GM23338 (cell line): ENCODE results near the gene PDIA6. TPM values are rescaled to one million over a fixed set of nuclear protein-coding genes. Genes with fewer than 3 reads are reported as not detected.

Experiments
- ATAC-seq: fragments of 200-7000 bp; cut with Tn5 transposase; 3 replicates; pipeline ENCODE4 v1.9.1; 2020
- DNase-seq: peaks from one replicate; pipeline ENCODE4 v3.0.0-alpha.2; 2015; ENCODE audit warnings: low spot score
- H2AFZ ChIP-seq: fragments of 200-600 bp; sonication (generic); 2 replicates; pipeline ENCODE4 v1.8.0; 2016; ENCODE audit warnings: antibody characterized with exemption, mild to moderate bottlenecking, moderate library complexity
- H3F3A ChIP-seq: fragments of 200-600 bp; sonication (generic); replicated peaks from 2 replicates; pipeline ENCODE4 v1.8.0; 2017; ENCODE audit warnings: antibody characterized with exemption, mixed run types, low read depth
- H3K27ac ChIP-seq: fragments of 200-600 bp; sonication (generic); 2 replicates; pipeline ENCODE4 v1.6.1; 2016; ENCODE audit warnings: low read depth
- H3K27me3 ChIP-seq: fragments of 200-600 bp; sonication (generic); 2 replicates; pipeline ENCODE4 v1.8.0; 2016; ENCODE audit warnings: mild to moderate bottlenecking, mixed run types, moderate library complexity; ENCODE audit not compliant: insufficient read depth
- H3K36me3 ChIP-seq: fragments of 200-600 bp; sonication (generic); 2 replicates; pipeline ENCODE4 v1.8.0; 2016; ENCODE audit warnings: mild to moderate bottlenecking; ENCODE audit not compliant: insufficient read depth
- H3K4me1 ChIP-seq: fragments of 200-600 bp; sonication (generic); 2 replicates; pipeline ENCODE4 v1.8.0; 2016; ENCODE audit warnings: mild to moderate bottlenecking, moderate library complexity; ENCODE audit not compliant: insufficient read depth
- H3K4me2 ChIP-seq: fragments of 200-600 bp; sonication (generic); 2 replicates; pipeline ENCODE4 v1.7.1; 2017; ENCODE audit warnings: mixed run types
- H3K4me3 ChIP-seq: fragments of 200-600 bp; sonication (generic); 2 replicates; pipeline ENCODE4 v1.6.1; 2016; ENCODE audit warnings: mixed run types
- H3K79me2 ChIP-seq: fragments of 200-600 bp; sonication (generic); replicated peaks from 2 replicates; pipeline ENCODE4 v1.8.0; 2017; ENCODE audit warnings: mild to moderate bottlenecking; ENCODE audit not compliant: insufficient read depth
- H3K9me2 ChIP-seq: fragments of 200-600 bp; sonication (generic); 2 replicates; pipeline ENCODE4 v1.8.0; 2017; ENCODE audit not compliant: insufficient read depth
- H4K20me1 ChIP-seq: fragments of 200-600 bp; sonication (generic); replicated peaks from 2 replicates; pipeline ENCODE4 v1.8.0; 2017; ENCODE audit warnings: mild to moderate bottlenecking; ENCODE audit not compliant: insufficient read depth
- H3K27ac Mint-ChIP-seq: 2 replicates; pipeline ENCODE4 v1.8.0; 2020; ENCODE audit warnings: inconsistent platforms, mild to moderate bottlenecking, moderate library complexity, mixed read lengths
- H3K27me3 Mint-ChIP-seq: 3 replicates; pipeline ENCODE4 v1.8.0; 2022; ENCODE audit warnings: low read depth, mild to moderate bottlenecking, moderate library complexity, mixed read lengths, inconsistent platforms; ENCODE audit not compliant: insufficient read depth, poor library complexity
- H3K36me3 Mint-ChIP-seq: 3 replicates; pipeline ENCODE4 v1.8.0; 2021; ENCODE audit warnings: low read depth, mild to moderate bottlenecking, inconsistent platforms, moderate library complexity, mixed read lengths
- H3K4me1 Mint-ChIP-seq: 3 replicates; pipeline ENCODE4 v1.8.0; 2020; ENCODE audit warnings: mild to moderate bottlenecking, inconsistent platforms, mixed read lengths
- H3K4me3 Mint-ChIP-seq: 3 replicates; pipeline ENCODE4 v1.8.0; 2021; ENCODE audit warnings: moderate library complexity, mild to moderate bottlenecking, inconsistent platforms, mixed read lengths
- H3K9me3 Mint-ChIP-seq: 3 replicates; pipeline ENCODE4 v1.8.0; 2020; ENCODE audit warnings: moderate library complexity, mild to moderate bottlenecking, inconsistent platforms, mixed read lengths
- CREB1 ChIP-seq: fragments of 250-450 bp; sonication (Bioruptor Pico); IDR thresholded peaks from 2 replicates; pipeline ENCODE4 v1.5.0; 2020; ENCODE audit warnings: low read depth, mild to moderate bottlenecking, moderate library complexity
- JUNB ChIP-seq: IDR thresholded peaks from one replicate; pipeline ENCODE4 v1.6.1; 2016; ENCODE audit warnings: antibody characterized with exemption; ENCODE audit not compliant: unreplicated experiment
- REST ChIP-seq: IDR thresholded peaks from one replicate; pipeline ENCODE4 v1.6.1; 2018; ENCODE audit warnings: antibody characterized with exemption; ENCODE audit not compliant: unreplicated experiment
- ZNF462 ChIP-seq: fragments of 250-450 bp; sonication (Bioruptor Pico); IDR thresholded peaks from 2 replicates; pipeline ENCODE4 v1.5.0; 2020; ENCODE audit warnings: mild to moderate bottlenecking, moderate library complexity
- polyA plus RNA-seq: library from polyadenylated mRNA; unstranded; fragments of >200 nt; fragmentation: Nextera tagmentation; extraction: Ambion mirVana; gene quantifications from 2 replicates; pipeline ENCODE4 v1.2.1, GENCODE V29; 2016
- total RNA-seq: library from RNA; depleted of rRNA; stranded (reverse); fragments of >200 nt; shearing (Covaris generic); gene quantifications from 2 replicates; pipeline ENCODE4 v1.2.3, GENCODE V29; 2014
- TF ChIP-seq, protein P1 (sequence below): IDR thresholded peaks from 2 replicates; pipeline ENCODE4 v1.6.1; 2016; ENCODE audit warnings: antibody characterized with exemption

The PDIA6 gene
- total and polyA plus RNA-seq, 2 experiments from 2014 or later: 331 to 382 TPM

GRCh38 chr2:10841547-10842219 is 29.1 kb upstream of the PDIA6 start (continued):
- no peak for TF ChIP-seq ZNF462 (CRISPR knock-in tag)

DNA sequence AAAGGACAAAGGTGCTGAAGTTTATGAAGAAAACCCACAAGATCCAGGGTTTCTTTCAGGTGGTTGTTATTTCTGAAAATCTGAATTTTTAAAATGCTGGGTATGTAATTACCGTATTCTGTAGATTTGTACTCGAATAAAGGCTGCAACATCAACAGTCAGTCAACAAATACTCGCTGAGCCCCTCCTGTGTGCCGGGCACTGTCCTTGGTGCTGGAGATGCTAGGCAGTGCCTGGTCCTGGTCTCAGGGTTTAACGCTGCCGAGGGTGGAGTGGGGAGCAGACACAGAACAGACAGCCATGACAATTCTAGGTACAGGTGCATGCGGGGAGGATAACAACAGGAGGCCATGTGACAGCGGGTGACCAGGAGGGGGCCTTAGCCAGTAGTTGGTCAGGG is 27.2 kb upstream of the PDIA6 start:
- no peaks in the 10 kb centered on the region for H3K79me2 ChIP-seq
- TF ChIP-seq REST: peak; percentile 88
- TF ChIP-seq, protein P1, sequence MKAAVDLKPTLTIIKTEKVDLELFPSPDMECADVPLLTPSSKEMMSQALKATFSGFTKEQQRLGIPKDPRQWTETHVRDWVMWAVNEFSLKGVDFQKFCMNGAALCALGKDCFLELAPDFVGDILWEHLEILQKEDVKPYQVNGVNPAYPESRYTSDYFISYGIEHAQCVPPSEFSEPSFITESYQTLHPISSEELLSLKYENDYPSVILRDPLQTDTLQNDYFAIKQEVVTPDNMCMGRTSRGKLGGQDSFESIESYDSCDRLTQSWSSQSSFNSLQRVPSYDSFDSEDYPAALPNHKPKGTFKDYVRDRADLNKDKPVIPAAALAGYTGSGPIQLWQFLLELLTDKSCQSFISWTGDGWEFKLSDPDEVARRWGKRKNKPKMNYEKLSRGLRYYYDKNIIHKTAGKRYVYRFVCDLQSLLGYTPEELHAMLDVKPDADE: no peak
- no peak for TF ChIP-seq CREB1
- TF ChIP-seq JUNB: no peak
- Mint-ChIP-seq H3K9me3 (peaks cover 23% of the 10 kb centered on the region), H3K36me3 (peaks cover 13% of the 10 kb centered on the region), H3K4me3 (no peak overlapping the region), H3K27ac (no peak overlapping the region), H3K4me1 (peaks cover 16% of the 10 kb centered on the region), H3K27me3 (peaks cover 8% of the 10 kb centered on the region)
- no peaks in the 10 kb centered on the region for H3K36me3 ChIP-seq
- no peak overlapping the region for H2AFZ ChIP-seq
- no peak overlapping the region for H3K27ac ChIP-seq
- H4K20me1 ChIP-seq: no peaks in the 10 kb centered on the region
- no peaks in the 10 kb centered on the region for H3F3A ChIP-seq
- ATAC-seq (peak; percentile 14), DNase-seq (peak; percentile 63)
- H3K4me3 ChIP-seq: no peak overlapping the region
- H3K4me1 ChIP-seq: peaks cover 12% of the 10 kb centered on the region
- no peaks in the 10 kb centered on the region for H3K9me2 ChIP-seq
- no peak overlapping the region for H3K4me2 ChIP-seq
- no peaks in the 10 kb centered on the region for H3K27me3 ChIP-seq
